ENCODE data around the gene HCFC1R1. TPM values are rescaled to one million over a fixed set of nuclear protein-coding genes. Genes with fewer than 3 reads are reported as not detected.

Gene HCFC1R1
- total RNA-seq, 2 donors from 2014 or later = 19.9 to 120 TPM

DNA sequence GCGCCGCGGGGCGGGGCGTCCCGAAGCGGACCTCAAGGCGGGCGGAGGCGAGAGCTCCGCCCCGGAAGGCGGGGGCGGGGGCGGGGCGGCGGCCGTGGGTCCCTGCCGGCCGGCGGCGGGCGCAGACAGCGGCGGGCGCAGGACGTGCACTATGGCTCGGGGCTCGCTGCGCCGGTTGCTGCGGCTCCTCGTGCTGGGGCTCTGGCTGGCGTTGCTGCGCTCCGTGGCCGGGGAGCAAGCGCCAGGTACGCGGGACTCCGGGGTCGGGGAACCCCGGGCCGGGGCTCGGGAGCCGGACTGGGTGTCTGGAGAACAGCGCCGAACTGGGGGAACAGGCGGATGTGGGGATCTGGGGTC is 3.5 kb downstream of the HCFC1R1 start, which contains the start of gene TNFRSF12A:
Gene TNFRSF12A (plus strand): TSS at position 122 of the 357 bp plus-strand sequence. CDS start 30 bp downstream, at position 152.
- peak within 1 kb of the TSS; percentile 94 to 100 for H3K27ac ChIP-seq
- H3K36me3 ChIP-seq = no peaks in the 10 kb centered on the region
- H3K4me1 ChIP-seq (ENCODE audit: control insufficient read depth in 1 of 2, low read depth in 2 of 2) = peaks cover 0 to 35% of the 10 kb centered on the region in 2 donors
- TF ChIP-seq, protein P1, sequence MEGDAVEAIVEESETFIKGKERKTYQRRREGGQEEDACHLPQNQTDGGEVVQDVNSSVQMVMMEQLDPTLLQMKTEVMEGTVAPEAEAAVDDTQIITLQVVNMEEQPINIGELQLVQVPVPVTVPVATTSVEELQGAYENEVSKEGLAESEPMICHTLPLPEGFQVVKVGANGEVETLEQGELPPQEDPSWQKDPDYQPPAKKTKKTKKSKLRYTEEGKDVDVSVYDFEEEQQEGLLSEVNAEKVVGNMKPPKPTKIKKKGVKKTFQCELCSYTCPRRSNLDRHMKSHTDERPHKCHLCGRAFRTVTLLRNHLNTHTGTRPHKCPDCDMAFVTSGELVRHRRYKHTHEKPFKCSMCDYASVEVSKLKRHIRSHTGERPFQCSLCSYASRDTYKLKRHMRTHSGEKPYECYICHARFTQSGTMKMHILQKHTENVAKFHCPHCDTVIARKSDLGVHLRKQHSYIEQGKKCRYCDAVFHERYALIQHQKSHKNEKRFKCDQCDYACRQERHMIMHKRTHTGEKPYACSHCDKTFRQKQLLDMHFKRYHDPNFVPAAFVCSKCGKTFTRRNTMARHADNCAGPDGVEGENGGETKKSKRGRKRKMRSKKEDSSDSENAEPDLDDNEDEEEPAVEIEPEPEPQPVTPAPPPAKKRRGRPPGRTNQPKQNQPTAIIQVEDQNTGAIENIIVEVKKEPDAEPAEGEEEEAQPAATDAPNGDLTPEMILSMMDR (IDR thresholded peaks at IDR 0.05) = no peak
- H3K4me3 ChIP-seq = peak within 1 kb of the TSS; percentile 98
- no peak for DNase-seq (ENCODE audit: low spot score)
- ATAC-seq (ENCODE audit: insufficient number of reproducible peaks, low FRiP score, low read depth) = no peak
- no peaks in the 10 kb centered on the region for H3K27me3 ChIP-seq (replicated peaks; ENCODE audit: insufficient read depth)
- no peaks in the 10 kb centered on the region for H3K9me3 ChIP-seq

DNA sequence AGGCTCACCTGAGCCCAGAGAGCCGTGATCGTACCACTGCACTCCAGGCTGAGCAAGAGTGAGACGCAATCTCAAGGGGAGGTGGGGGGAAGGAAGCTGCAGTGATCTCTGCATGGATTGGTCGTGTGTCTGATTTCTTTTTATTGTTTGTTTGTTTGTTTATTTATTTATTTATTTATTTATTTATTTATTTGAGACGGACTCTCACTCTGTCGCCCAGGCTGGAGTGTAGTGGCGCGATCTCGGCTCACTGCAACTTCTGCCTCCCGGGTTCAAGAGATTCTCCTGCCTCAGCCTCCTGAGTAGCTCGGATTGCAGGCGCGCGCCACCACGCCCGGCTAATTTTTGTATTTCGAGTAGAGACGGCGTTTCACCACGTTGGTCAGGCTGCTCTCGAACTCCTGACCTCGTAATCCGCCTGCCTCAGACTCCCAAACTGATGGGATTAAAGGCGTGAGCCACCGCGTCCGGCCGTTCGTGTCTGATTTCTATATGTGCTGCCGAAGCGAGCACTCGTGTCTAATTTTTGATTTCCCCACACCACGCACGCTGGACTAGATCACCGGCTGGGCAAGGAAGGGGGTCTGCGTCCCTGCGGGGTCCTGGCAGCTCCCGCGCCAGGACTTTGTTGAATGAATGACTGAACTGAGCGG is 4.0 kb downstream of the HCFC1R1 start:
- H3K27me3 ChIP-seq (replicated peaks; ENCODE audit: insufficient read depth) = no peaks in the 10 kb centered on the region
- ATAC-seq (ENCODE audit: insufficient number of reproducible peaks, low FRiP score, low read depth) (no peak), DNase-seq (ENCODE audit: low spot score) (no peak)
- peak overlapping the region; percentile 20 to 100 for H3K27ac ChIP-seq
- peaks cover 0 to 30% of the 10 kb centered on the region in 2 donors for H3K4me1 ChIP-seq (ENCODE audit: control insufficient read depth in 1 of 2, low read depth in 2 of 2)
- H3K36me3 ChIP-seq = no peaks in the 10 kb centered on the region
- TF ChIP-seq, protein P1 (IDR thresholded peaks at IDR 0.05) = no peak
- peak overlapping the region; percentile 98 for H3K4me3 ChIP-seq
- H3K9me3 ChIP-seq = no peaks in the 10 kb centered on the region

DNA sequence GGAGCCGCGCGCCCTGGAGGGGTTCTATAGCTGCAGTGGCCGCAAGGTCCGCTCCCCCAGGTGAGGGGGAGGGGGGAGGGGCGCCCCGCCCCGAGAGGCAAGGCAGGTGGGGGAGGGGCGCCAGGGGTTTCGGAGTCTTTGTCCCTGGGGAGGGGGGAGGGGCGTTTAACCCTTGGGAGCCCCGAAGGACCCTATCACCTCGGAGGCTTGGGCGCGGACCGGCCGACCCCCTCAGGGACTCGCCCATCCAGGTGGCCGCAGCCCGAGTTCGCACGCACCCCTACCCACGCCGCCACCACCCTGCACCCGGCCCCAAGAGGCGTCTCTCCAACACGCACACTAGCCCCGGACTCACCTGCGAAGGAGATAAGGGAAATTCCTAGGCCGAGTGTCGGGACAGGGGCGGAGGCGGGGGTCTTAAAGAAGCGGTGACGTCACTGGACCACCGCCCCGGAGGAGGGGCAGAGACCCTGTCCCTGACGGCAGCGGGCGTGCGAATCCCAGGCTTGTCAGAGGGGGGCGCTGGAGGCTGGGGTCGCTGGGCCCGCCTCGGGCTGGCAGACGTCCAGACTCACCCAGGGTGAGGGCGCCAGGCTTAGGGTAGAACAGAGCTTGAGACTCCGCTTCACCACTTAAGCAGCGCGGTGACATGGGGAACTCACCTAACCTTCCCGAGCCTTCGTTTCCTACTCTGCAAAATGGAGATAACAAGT is 5.8 kb downstream of the HCFC1R1 start, which contains the start of gene CLDN6:
Gene CLDN6 (minus strand): TSS at position 390 of the 713 bp plus-strand sequence. CDS start 2,162 bp downstream, outside the sequence.
- Histone ChIP-seq H3K4me3 (no peak within 1 kb of the TSS), H3K36me3 (no peaks in the 10 kb centered on the region), H3K4me1 (ENCODE audit: control insufficient read depth in 1 of 2, low read depth in 2 of 2) (peaks cover 0 to 20% of the 10 kb centered on the region in 2 donors), H3K27me3 (replicated peaks; ENCODE audit: insufficient read depth) (no peaks in the 10 kb centered on the region), H3K27ac (no peak within 1 kb of the TSS), H3K9me3 (no peaks in the 10 kb centered on the region)
- ATAC-seq (ENCODE audit: insufficient number of reproducible peaks, low FRiP score, low read depth) (no peak), DNase-seq (ENCODE audit: low spot score) (no peak)
- TF ChIP-seq, protein P1 (IDR thresholded peaks at IDR 0.05) = no peak

DNA sequence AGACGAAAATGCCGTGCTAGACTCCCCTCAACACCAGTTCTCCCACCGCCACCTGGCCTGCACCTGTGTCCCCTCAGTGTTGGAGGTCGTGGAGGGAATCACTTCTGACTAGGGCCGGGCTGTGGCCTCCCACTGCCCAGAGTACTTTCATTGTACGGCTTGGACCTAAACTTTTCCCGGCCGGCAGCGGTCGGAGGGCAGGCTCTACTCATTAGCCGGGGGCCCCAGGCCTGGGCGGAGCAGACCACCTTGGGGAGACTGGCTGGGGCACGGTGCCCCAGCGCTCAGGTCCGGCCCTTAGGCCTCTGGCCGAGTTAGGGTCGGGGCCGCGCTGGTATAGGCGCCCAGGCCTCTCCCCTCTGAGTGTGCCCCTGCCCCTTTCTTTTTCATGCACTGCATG is 6.4 kb downstream of the HCFC1R1 start:
- Histone ChIP-seq H3K4me3 (no peak overlapping the region), H3K9me3 (no peaks in the 10 kb centered on the region), H3K36me3 (no peaks in the 10 kb centered on the region), H3K4me1 (ENCODE audit: control insufficient read depth in 1 of 2, low read depth in 2 of 2) (peaks cover 0 to 14% of the 10 kb centered on the region in 2 donors), H3K27me3 (replicated peaks; ENCODE audit: insufficient read depth) (no peaks in the 10 kb centered on the region), H3K27ac (no peak overlapping the region)
- TF ChIP-seq, protein P1 (IDR thresholded peaks at IDR 0.05) = no peak
- DNase-seq (ENCODE audit: low spot score) (no peak), ATAC-seq (ENCODE audit: insufficient number of reproducible peaks, low FRiP score, low read depth) (no peak)

DNA sequence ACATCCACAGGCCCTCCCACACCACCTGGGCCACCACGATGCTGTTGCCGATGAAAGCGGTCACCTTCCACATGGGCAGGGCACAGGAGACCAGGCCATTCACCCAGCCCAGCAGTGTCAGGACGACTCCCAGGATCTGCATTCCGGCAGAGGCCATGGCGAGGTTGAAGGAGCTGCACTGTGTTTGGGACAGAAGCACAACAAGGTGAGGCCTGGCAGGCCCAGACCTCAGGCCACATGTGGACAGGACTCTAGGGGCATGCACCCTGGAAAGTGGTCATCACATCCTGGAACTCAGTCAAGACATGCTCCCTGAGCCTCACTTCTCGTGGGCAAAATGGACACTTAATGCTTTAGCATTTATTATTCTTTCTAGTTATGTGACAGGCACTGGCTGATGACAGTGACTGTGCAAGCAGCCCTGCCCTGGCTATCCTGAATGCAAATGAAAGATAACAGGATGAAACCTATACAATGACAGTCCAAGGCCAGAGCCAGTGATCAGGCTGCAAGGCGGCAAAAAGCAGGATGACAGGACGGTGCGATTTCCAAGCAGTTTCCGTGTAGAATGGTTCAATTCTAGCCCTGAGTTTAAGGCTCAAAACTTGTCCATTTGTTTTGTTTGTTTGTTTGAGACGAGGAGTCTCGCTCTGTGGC is 7.7 kb downstream of the HCFC1R1 start:
- no peak overlapping the region for H3K4me3 ChIP-seq
- TF ChIP-seq, protein P1 (IDR thresholded peaks at IDR 0.05) = no peak
- DNase-seq (ENCODE audit: low spot score) (no peak), ATAC-seq (ENCODE audit: insufficient number of reproducible peaks, low FRiP score, low read depth) (no peak)
- no peaks in the 10 kb centered on the region for H3K36me3 ChIP-seq
- peaks cover 0 to 3% of the 10 kb centered on the region in 2 donors for H3K4me1 ChIP-seq (ENCODE audit: control insufficient read depth in 1 of 2, low read depth in 2 of 2)
- H3K27me3 ChIP-seq (replicated peaks; ENCODE audit: insufficient read depth) = no peaks in the 10 kb centered on the region
- H3K9me3 ChIP-seq = no peaks in the 10 kb centered on the region
- no peak overlapping the region for H3K27ac ChIP-seq

All from thoracic aorta (tissue), 2 donors.